HG02884 (cell line): ENCODE data around the gene DOK3.

ENCODE experiments used
- ATAC-seq: cut with Tn5 transposase; IDR thresholded peaks from one replicate; pipeline ENCODE4 v1.9.1; 2021; ENCODE audit warnings: mild to moderate bottlenecking, moderate library complexity; ENCODE audit not compliant: unreplicated experiment

Gene DOK3

GRCh38 chr5:177514541-177514940, 4.9 kb upstream of the DOK3 start:
- ATAC-seq = no peak

GRCh38 chr5:177513500-177513899, 3.9 kb upstream of the DOK3 start:
- ATAC-seq = no peak

- no peak for ATAC-seq
Measured at GRCh38 chr5:177512736-177513380, 3.2 kb upstream of the DOK3 start.

- ATAC-seq = no peak
Measured at GRCh38 chr5:177511796-177512675, 2.4 kb upstream of the DOK3 start.

- ATAC-seq = no peak
Measured at GRCh38 chr5:177511181-177511580, 1.6 kb upstream of the DOK3 start.

GRCh38 chr5:177510567-177511053, 984 bp upstream of the DOK3 start:
- ATAC-seq = no peak

- ATAC-seq = no peak
Measured at GRCh38 chr5:177509991-177510566, 453 bp upstream of the DOK3 start.

- ATAC-seq = no peak
Measured at GRCh38 chr5:177508837-177509236, 789 bp downstream of the DOK3 start.

GRCh38 chr5:177508221-177508611, 1.4 kb downstream of the DOK3 start:
- no peak for ATAC-seq

GRCh38 chr5:177507596-177508220, 1.9 kb downstream of the DOK3 start:
- ATAC-seq = no peak

- ATAC-seq = no peak
Measured at GRCh38 chr5:177507165-177507564, 2.5 kb downstream of the DOK3 start.

GRCh38 chr5:177505075-177505474, 4.6 kb downstream of the DOK3 start:
- ATAC-seq = no peak

- ATAC-seq = no peak
Measured at GRCh38 chr5:177504086-177505056, 5.3 kb downstream of the DOK3 start.

- no peak for ATAC-seq
Measured at GRCh38 chr5:177503351-177504085, 6.1 kb downstream of the DOK3 start.

- ATAC-seq = no peak
Measured at GRCh38 chr5:177502886-177503285, 6.7 kb downstream of the DOK3 start.

- ATAC-seq = no peak
Measured at GRCh38 chr5:177501874-177502678, 7.5 kb downstream of the DOK3 start.

- no peak for ATAC-seq
Measured at GRCh38 chr5:177500685-177501522, 8.7 kb downstream of the DOK3 start.

- ATAC-seq = no peak
Measured at GRCh38 chr5:177499842-177500241, 9.8 kb downstream of the DOK3 start.
